Mesothelial cell of epicardium (in vitro differentiated cells): ENCODE measurements around the gene LMAN2. TPM values are rescaled to one million over a fixed set of nuclear protein-coding genes. Genes with fewer than 3 reads are reported as not detected.

Experiments
- DNase-seq, 2 experiments: peaks; one replicate each; pipeline ENCODE4 v3.0.0; 2021; ENCODE audit warnings: low spot score in 2 of 2; ENCODE audit not compliant: unreplicated experiment in 2 of 2
- H3K27ac Mint-ChIP-seq: 2 replicates; pipeline ENCODE4 v1.8.0; 2021; ENCODE audit warnings: mixed read lengths
- H3K27me3 Mint-ChIP-seq: 2 replicates; pipeline ENCODE4 v1.8.0; 2021; ENCODE audit warnings: low read depth, mixed read lengths
- H3K36me3 Mint-ChIP-seq: 2 replicates; pipeline ENCODE4 v1.8.0; 2021; ENCODE audit warnings: mixed read lengths
- H3K4me1 Mint-ChIP-seq: 2 replicates; pipeline ENCODE4 v1.8.0; 2021; ENCODE audit warnings: mixed read lengths
- H3K4me3 Mint-ChIP-seq: 2 replicates; pipeline ENCODE4 v1.8.0; 2021; ENCODE audit warnings: mild to moderate bottlenecking, moderate library complexity, mixed read lengths
- H3K9me3 Mint-ChIP-seq: 2 replicates; pipeline ENCODE4 v1.8.0; 2021; ENCODE audit warnings: mixed read lengths
- CTCF ChIP-seq: fragments of 200-600 bp; sonication (generic); IDR thresholded peaks from one replicate; pipeline ENCODE4 v1.5.0; 2021; ENCODE audit warnings: antibody characterized with exemption; ENCODE audit not compliant: unreplicated experiment
- total RNA-seq: library from RNA; stranded (reverse); gene quantifications from 3 replicates; pipeline ENCODE4 v1.2.1, GENCODE V29; 2021

The LMAN2 gene
- total RNA-seq, 1 donor from 2014 or later, result 85.4 TPM

- Mint-ChIP-seq H3K36me3 (no peaks in the 10 kb centered on the region), H3K27me3 (no peaks in the 10 kb centered on the region), H3K9me3 (no peaks in the 10 kb centered on the region), H3K27ac (no peak within 1 kb of the TSS), H3K4me1 (no peaks in the 10 kb centered on the region), H3K4me3 (no peak within 1 kb of the TSS)
- no peak for DNase-seq
- no peak for TF ChIP-seq CTCF
These were observed 32.7 kb upstream of the LMAN2 start, which contains the start of gene SLC34A1 for GRCh38 chr5:177384134-177384533. Gene SLC34A1 (plus strand): TSS chr5:177384434. CDS start chr5:177385742, 1,308 bp downstream.

- no peaks in the 10 kb centered on the region for H3K27me3 Mint-ChIP-seq
- no peak for DNase-seq
- H3K9me3 Mint-ChIP-seq, result no peaks in the 10 kb centered on the region
- H3K4me3 Mint-ChIP-seq, result no peak overlapping the region
- TF ChIP-seq CTCF, result no peak
- no peaks in the 10 kb centered on the region for H3K36me3 Mint-ChIP-seq
- no peaks in the 10 kb centered on the region for H3K4me1 Mint-ChIP-seq
- H3K27ac Mint-ChIP-seq, result no peak overlapping the region
These were observed 31.7 kb upstream of the LMAN2 start for GRCh38 chr5:177383181-177383580.

- H3K27ac Mint-ChIP-seq, result no peak overlapping the region
- H3K36me3 Mint-ChIP-seq, result no peaks in the 10 kb centered on the region
- H3K27me3 Mint-ChIP-seq, result no peaks in the 10 kb centered on the region
- TF ChIP-seq CTCF, result no peak
- no peak for DNase-seq
- no peaks in the 10 kb centered on the region for H3K9me3 Mint-ChIP-seq
- no peak overlapping the region for H3K4me3 Mint-ChIP-seq
- no peaks in the 10 kb centered on the region for H3K4me1 Mint-ChIP-seq
These were observed 31.1 kb upstream of the LMAN2 start for GRCh38 chr5:177382423-177383029.

GRCh38 chr5:177380805-177381126 is 29.3 kb upstream of the LMAN2 start:
- H3K4me1 Mint-ChIP-seq, result no peaks in the 10 kb centered on the region
- H3K27ac Mint-ChIP-seq, result no peak overlapping the region
- no peak overlapping the region for H3K4me3 Mint-ChIP-seq
- no peaks in the 10 kb centered on the region for H3K27me3 Mint-ChIP-seq
- no peaks in the 10 kb centered on the region for H3K9me3 Mint-ChIP-seq
- DNase-seq, result no peak
- TF ChIP-seq CTCF, result no peak
- no peaks in the 10 kb centered on the region for H3K36me3 Mint-ChIP-seq

GRCh38 chr5:177378884-177379883 is 27.7 kb upstream of the LMAN2 start:
- no peaks in the 10 kb centered on the region for H3K4me1 Mint-ChIP-seq
- no peaks in the 10 kb centered on the region for H3K9me3 Mint-ChIP-seq
- no peak for DNase-seq
- H3K27ac Mint-ChIP-seq, result no peak overlapping the region
- no peaks in the 10 kb centered on the region for H3K36me3 Mint-ChIP-seq
- no peak for TF ChIP-seq CTCF
- H3K27me3 Mint-ChIP-seq, result no peaks in the 10 kb centered on the region
- H3K4me3 Mint-ChIP-seq, result no peak overlapping the region
